ENCODE measurements around the gene AMH.

AMH gene

GRCh38 chr19:2248136-2249009 lies 750 bp upstream of the AMH start:
- no peak for TF ChIP-seq CTCF (IDR thresholded peaks at IDR 0.05; ENCODE audit: insufficient read depth, low read length, missing control alignments)
- POLR2A ChIA-PET, result no interaction called here
- no peak overlapping the region for H3K4me3 ChIP-seq (ENCODE audit: low read depth, low read length)
- no peak for DNase-seq (ENCODE audit: low read depth, low spot score)
- CTCF ChIA-PET, result interaction anchor here (0.6 kb wide), 1 partner anchor 9 kb away, joined by 3 read pairs; no protein-coding TSS in a partner anchor

- no peak for TF ChIP-seq CTCF (IDR thresholded peaks at IDR 0.05; ENCODE audit: insufficient read depth, low read length, missing control alignments)
- CTCF ChIA-PET, result interaction anchor here (1.5 kb wide), 1 partner anchor 11 kb away, joined by 6 read pairs; no protein-coding TSS in a partner anchor
- DNase-seq (ENCODE audit: low read depth, low spot score), result no peak
- POLR2A ChIA-PET, result no interaction called here
- H3K4me3 ChIP-seq (ENCODE audit: low read depth, low read length), result no peak overlapping the region
These were observed 1.0 kb downstream of the AMH start for GRCh38 chr19:2249880-2250765.

- no peak for TF ChIP-seq CTCF (IDR thresholded peaks at IDR 0.05; ENCODE audit: insufficient read depth, low read length, missing control alignments)
- ChIA-PET POLR2A (no interaction called here), CTCF (interaction anchor here (4.7 kb wide), 1 partner anchor 11 kb away, joined by 22 read pairs; no protein-coding TSS in a partner anchor)
- DNase-seq (ENCODE audit: low read depth, low spot score), result no peak
- no peak overlapping the region for H3K4me3 ChIP-seq (ENCODE audit: low read depth, low read length)
These were observed 1.6 kb downstream of the AMH start for GRCh38 chr19:2250766-2251105.

- no peak for DNase-seq (ENCODE audit: low read depth, low spot score)
- ChIA-PET CTCF (interaction anchor here (4.7 kb wide), 1 partner anchor 12 kb away, joined by 22 read pairs; no protein-coding TSS in a partner anchor), POLR2A (no interaction called here)
- no peak overlapping the region for H3K4me3 ChIP-seq (ENCODE audit: low read depth, low read length)
- TF ChIP-seq CTCF (IDR thresholded peaks at IDR 0.05; ENCODE audit: insufficient read depth, low read length, missing control alignments), result no peak
These were observed 2.3 kb downstream of the AMH start for GRCh38 chr19:2251106-2252054.

- no peak for DNase-seq (ENCODE audit: low read depth, low spot score)
- ChIA-PET POLR2A (no interaction called here), CTCF (interaction anchor here (1.0 to 4.7 kb wide), 5 partner anchors 10 to 97 kb away, joined by 3 to 22 read pairs (median 7); no protein-coding TSS in a partner anchor)
- no peak for TF ChIP-seq CTCF (IDR thresholded peaks at IDR 0.05; ENCODE audit: insufficient read depth, low read length, missing control alignments)
- H3K4me3 ChIP-seq (ENCODE audit: low read depth, low read length), result no peak overlapping the region
These were observed 3.1 kb downstream of the AMH start for GRCh38 chr19:2252055-2252796.

All from AG04449 (cell line).